ENCODE data around the gene RTN4R. TPM values are rescaled to one million over a fixed set of nuclear protein-coding genes. Genes with fewer than 3 reads are reported as not detected.
A peak's percentile ranks its signal among the peaks of the same experiment; 100 is the strongest.

Gene RTN4R
- total and polyA plus RNA-seq, 9 of the 15 experiments (the other 6 are each of a cell fraction or from before 2014, with no cell fraction given), result 0.04 to 2.8 (median 1.4) TPM; not detected in 3

GRCh38 chr22:20298110-20298802 lies 30.1 kb upstream of the RTN4R start (continued):
- no peak for TF ChIP-seq AFF4 (CRISPR knock-in tag; IDR thresholded peaks at IDR 0.05)
- no peak for TF ChIP-seq XRCC4 (IDR thresholded peaks at IDR 0.05; ENCODE audit: extremely low read depth, insufficient read depth, insufficient read length)
- no peak for TF ChIP-seq NR2C1 (IDR thresholded peaks at IDR 0.05)
- no peak for TF ChIP-seq NR2C1 (tag; IDR thresholded peaks at IDR 0.05)
- peak; percentile 82; the same call in 1 of the 2 replicates for TF ChIP-seq ZNF124 (CRISPR knock-in tag; IDR thresholded peaks at IDR 0.05)
- peak; percentile 88; the same call in 1 of the 2 replicates for TF ChIP-seq PHB (CRISPR knock-in tag; IDR thresholded peaks at IDR 0.05)
- no peak for TF ChIP-seq KDM2B (CRISPR knock-in tag; IDR thresholded peaks at IDR 0.05)
- no peak for TF ChIP-seq MEF2A (IDR thresholded peaks at IDR 0.05; ENCODE audit: control insufficient read depth, low read depth, low read length)
- TF ChIP-seq CTCFL (IDR thresholded peaks at IDR 0.05; ENCODE audit: borderline replicate concordance, insufficient read depth, low read depth, low read length, poor library complexity, severe bottlenecking), result no peak
- no peak for TF ChIP-seq TEAD4 (IDR thresholded peaks at IDR 0.05; ENCODE audit: low read length)
- TF ChIP-seq TEAD4 (CRISPR knock-in tag; IDR thresholded peaks at IDR 0.05; ENCODE audit: borderline replicate concordance), result peak; percentile 46; the same call in 1 of the 2 replicates
- TF ChIP-seq HINFP (tag; conservative IDR thresholded peaks at IDR 0.05; ENCODE audit: low read depth), result no peak
- TF ChIP-seq LARP7 (IDR thresholded peaks at IDR 0.05), result no peak
- no peak for TF ChIP-seq CEBPB (tag; IDR thresholded peaks at IDR 0.05)
- peak; percentile 27; the same call in 1 of the 2 replicates for TF ChIP-seq GTF2F1 (IDR thresholded peaks at IDR 0.05; ENCODE audit: low read depth, low read length)
- TF ChIP-seq EP400 (IDR thresholded peaks at IDR 0.05), result no peak
- no peak for TF ChIP-seq SMAD2 (IDR thresholded peaks at IDR 0.05; ENCODE audit: low read depth, low read length)
- no peak for TF ChIP-seq BRD4 (IDR thresholded peaks at IDR 0.05)
- no peak for TF ChIP-seq ZNF76 (CRISPR knock-in tag; IDR thresholded peaks at IDR 0.05; ENCODE audit: borderline replicate concordance)
- TF ChIP-seq ZNF184 (CRISPR knock-in tag; IDR thresholded peaks at IDR 0.05), result peak; percentile 59; the same call in 1 of the 2 replicates
- no peak for TF ChIP-seq ZNF444 (CRISPR knock-in tag; IDR thresholded peaks at IDR 0.05)

Measured in K562 (cell line).